H1 (cell line): ENCODE results near the gene EYA2. TPM values are rescaled to one million over a fixed set of nuclear protein-coding genes. Genes with fewer than 3 reads are reported as not detected.

ENCODE experiments used
- CTCF ChIA-PET: fragments of 300-600 bp; sonication (Branson Sonifier 250); formaldehyde crosslinking; loops from one replicate; lab custom pipeline; 2021; ENCODE audit not compliant: partially characterized antibody; lab: Charles Lee
- POLR2A ChIA-PET: fragments of 300-600 bp; sonication (Branson Sonifier 250); formaldehyde crosslinking; loops from one replicate; lab custom pipeline; 2021; ENCODE audit warnings: inconsistent platforms; ENCODE audit not compliant: partially characterized antibody; lab: Charles Lee
- DNase-seq, 2 experiments: peaks; one replicate each; pipeline versions ENCODE4 v3.0.0 to v3.0.0-alpha.2; 2010 to 2022; ENCODE audit warnings: low spot score in 2 of 2, low read depth in 1 of 2, mixed read lengths in 1 of 2
- FAIRE-seq: peaks from 2 replicates; lab custom pipeline; 2011; peaks lifted over from hg19 to GRCh38; lab: Jason Lieb, UNC
- H2AFZ ChIP-seq: 2 replicates; pipeline ENCODE4 v1.8.1; 2012; ENCODE audit warnings: low read length, inconsistent platforms
- H2AK5ac ChIP-seq: 2 replicates; pipeline ENCODE4 v1.6.1; 2013; ENCODE audit warnings: low read depth, low read length
- H2BK120ac ChIP-seq: replicated peaks from 2 replicates; pipeline ENCODE3; 2013; ENCODE audit warnings: low read depth, low read length, inconsistent platforms
- H2BK12ac ChIP-seq: 2 replicates; pipeline ENCODE4 v1.6.1; 2013; ENCODE audit warnings: low read depth, low read length
- H2BK15ac ChIP-seq: 2 replicates; pipeline ENCODE4 v1.6.1; 2013; ENCODE audit warnings: low read length
- H2BK20ac ChIP-seq: 2 replicates; pipeline ENCODE4 v1.6.1; 2013; ENCODE audit warnings: low read length
- H2BK5ac ChIP-seq: 2 replicates; pipeline ENCODE4 v1.6.1; 2013; ENCODE audit warnings: low read depth, low read length
- H3K14ac ChIP-seq: 2 replicates; pipeline ENCODE4 v1.6.1; 2013; ENCODE audit warnings: inconsistent platforms; ENCODE audit not compliant: insufficient read length
- H3K18ac ChIP-seq: 2 replicates; pipeline ENCODE4 v1.6.1; 2013; ENCODE audit warnings: low read length; ENCODE audit errors: extremely low read depth
- H3K23ac ChIP-seq: 2 replicates; pipeline ENCODE4 v1.6.1; 2013; ENCODE audit warnings: inconsistent platforms; ENCODE audit not compliant: insufficient read length
- H3K23me2 ChIP-seq: 2 replicates; pipeline ENCODE4 v1.6.1; 2013; ENCODE audit warnings: low read depth, low read length
- H3K27ac ChIP-seq: 2 replicates; pipeline ENCODE4 v1.6.1; 2011; ENCODE audit warnings: low read depth, low read length, inconsistent platforms
- H3K27me3 ChIP-seq, 4 experiments: replicated peaks in 1 of 4; 1 replicate in 1 of 4; 2 replicates in 3 of 4; pipeline versions ENCODE4 v1.6.1 to v1.8.1; 2011 to 2013; ENCODE audit warnings: low read length in 3 of 4, mild to moderate bottlenecking in 3 of 4, inconsistent platforms in 2 of 4, mixed read lengths in 2 of 4, moderate library complexity in 1 of 4; ENCODE audit not compliant: control insufficient read depth in 3 of 4, insufficient read depth in 3 of 4; ENCODE audit errors: extremely low read depth in 1 of 4
- H3K36me3 ChIP-seq, 4 experiments: 2 replicates each; pipeline versions ENCODE4 v1.6.1 to v1.8.1; 2011 to 2013; ENCODE audit warnings: mild to moderate bottlenecking in 4 of 4, low read length in 3 of 4, moderate library complexity in 2 of 4, control low read depth in 1 of 4, inconsistent platforms in 1 of 4; ENCODE audit not compliant: insufficient read depth in 4 of 4, control insufficient read depth in 2 of 4
- H3K4ac ChIP-seq: replicated peaks from 2 replicates; pipeline ENCODE3; 2013; ENCODE audit warnings: low read length, low read depth, mixed read lengths, inconsistent platforms; ENCODE audit not compliant: insufficient read length
- H3K4me1 ChIP-seq, 4 experiments: replicated peaks in 1 of 4; 1 replicate in 1 of 4; 2 replicates in 3 of 4; pipeline versions ENCODE4 v1.6.1 to v1.8.1; 2011 to 2013; ENCODE audit warnings: low read length in 3 of 4, inconsistent platforms in 2 of 4, mixed read lengths in 1 of 4; ENCODE audit not compliant: insufficient read depth in 4 of 4, control insufficient read depth in 3 of 4
- H3K4me2 ChIP-seq, 2 experiments: 2 replicates each; pipeline versions ENCODE4 v1.6.1 to v1.8.1; 2011 to 2013; ENCODE audit warnings: low read depth in 2 of 2, low read length in 2 of 2, control low read depth in 1 of 2, inconsistent platforms in 1 of 2, mild to moderate bottlenecking in 1 of 2; ENCODE audit not compliant: insufficient read depth in 1 of 2
- H3K4me3 ChIP-seq, 4 experiments: fragments of 200-600, 300-600 bp in 1 of 4; sonication (generic), shearing (Covaris generic), sonication (Bioruptor Twin) in 1 of 4; 2 replicates each; pipeline versions ENCODE4 v1.5.1 to v1.8.1; 2011 to 2016; ENCODE audit warnings: low read length in 4 of 4, low read depth in 3 of 4, control low read depth in 2 of 4, inconsistent platforms in 2 of 4, mild to moderate bottlenecking in 2 of 4, mixed read lengths in 1 of 4, moderate library complexity in 1 of 4; ENCODE audit not compliant: insufficient read depth in 2 of 4; ENCODE audit errors: extremely low read depth in 1 of 4
- H3K56ac ChIP-seq: replicated peaks from 2 replicates; pipeline ENCODE3; 2013; ENCODE audit warnings: low read depth, mild to moderate bottlenecking, mixed read lengths, low read length, inconsistent platforms; ENCODE audit not compliant: insufficient read length
- H3K79me1 ChIP-seq: 2 replicates; pipeline ENCODE4 v1.6.1; 2013; ENCODE audit warnings: low read depth, low read length, control low read depth
- H3K79me2 ChIP-seq, 2 experiments: 2 replicates each; pipeline versions ENCODE4 v1.6.1 to v1.8.1; 2012 to 2013; ENCODE audit warnings: low read length in 2 of 2, mild to moderate bottlenecking in 2 of 2, inconsistent platforms in 1 of 2; ENCODE audit not compliant: insufficient read depth in 2 of 2, control insufficient read depth in 1 of 2
- H3K9ac ChIP-seq, 4 experiments: replicated peaks in 1 of 4; 1 replicate in 1 of 4; 2 replicates in 3 of 4; pipeline versions ENCODE4 v1.6.1 to v1.8.1; 2011 to 2013; ENCODE audit warnings: low read depth in 3 of 4, low read length in 3 of 4, control low read depth in 2 of 4, mild to moderate bottlenecking in 2 of 4, moderate library complexity in 2 of 4, inconsistent platforms in 1 of 4; ENCODE audit errors: extremely low read depth in 1 of 4
- H3K9me3 ChIP-seq, 2 experiments: 2 replicates each; pipeline versions ENCODE4 v1.6.1 to v1.8.1; 2012 to 2013; ENCODE audit warnings: mild to moderate bottlenecking in 2 of 2, moderate library complexity in 2 of 2, control low read depth in 1 of 2, inconsistent platforms in 1 of 2, low read depth in 1 of 2, low read length in 1 of 2, mixed read lengths in 1 of 2; ENCODE audit not compliant: insufficient read depth in 2 of 2
- H4K20me1 ChIP-seq, 2 experiments: replicated peaks in 1 of 2; 2 replicates each; pipeline versions ENCODE3 to v1.8.1; 2011 to 2013; ENCODE audit warnings: inconsistent platforms in 2 of 2, low read length in 2 of 2, mild to moderate bottlenecking in 1 of 2; ENCODE audit not compliant: insufficient read depth in 2 of 2, control insufficient read depth in 1 of 2
- H4K5ac ChIP-seq: 2 replicates; pipeline ENCODE4 v1.6.1; 2013; ENCODE audit warnings: low read length, low read depth, mixed read lengths, inconsistent platforms; ENCODE audit not compliant: insufficient read length
- H4K8ac ChIP-seq: 2 replicates; pipeline ENCODE4 v1.8.0; 2013; ENCODE audit warnings: mild to moderate bottlenecking, moderate library complexity, low read length, inconsistent platforms; ENCODE audit not compliant: insufficient read depth; ENCODE audit errors: extremely low read depth
- H4K91ac ChIP-seq: replicated peaks from 2 replicates; pipeline ENCODE3; 2013; ENCODE audit warnings: low read length, mixed read lengths, inconsistent platforms; ENCODE audit not compliant: insufficient read length
- CHD2 ChIP-seq: IDR thresholded peaks from 2 replicates; pipeline ENCODE4 v1.6.1; 2012; ENCODE audit warnings: low read length, improper control_type of control experiment
- EGR1 ChIP-seq: IDR thresholded peaks from 2 replicates; pipeline ENCODE4 v1.6.1; 2011; ENCODE audit warnings: low read depth, low read length, borderline replicate concordance
- PHF8 ChIP-seq: fragments of 200-600 bp; sonication (generic); conservative IDR thresholded peaks from 2 replicates; pipeline ENCODE4 v1.7.1; 2012; ENCODE audit warnings: low read depth, mild to moderate bottlenecking, inconsistent platforms, low read length, moderate library complexity
- RXRA ChIP-seq: IDR thresholded peaks from 2 replicates; pipeline ENCODE4 v1.6.1; 2011; ENCODE audit warnings: low read depth, mild to moderate bottlenecking, low read length, moderate library complexity; ENCODE audit not compliant: insufficient read depth
- SUZ12 ChIP-seq: fragments of 200-600 bp; sonication (generic); IDR thresholded peaks from 2 replicates; pipeline ENCODE4 v1.6.1; 2012; ENCODE audit warnings: mild to moderate bottlenecking, inconsistent platforms, low read length, moderate library complexity, mixed read lengths
- WGBS, 2 experiments: shearing (Covaris generic) in 1 of 2; methylation state at CpG; one replicate each; pipeline versions ENCODE4 v1.1.6 to v1.1.7; 2013 to 2015; ENCODE audit warnings: low lambda C conversion rate in 2 of 2, mixed read lengths in 2 of 2, inconsistent platforms in 1 of 2, low coverage in 1 of 2, missing lambda C conversion rate in 1 of 2; ENCODE audit not compliant: insufficient replicate concordance in 2 of 2, insufficient coverage in 1 of 2, insufficient read length in 1 of 2; ENCODE audit errors: extremely low coverage in 1 of 2, missing lambda C conversion rate in 1 of 2; 5-methylcytosine and 5-hydroxymethylcytosine counted together
- polyA plus RNA-seq, 7 experiments: library from polyadenylated mRNA; depleted of rRNA in 3 of 7; stranded (reverse) in 5 of 7; unstranded in 2 of 7; fragments of >200 nt in 5 of 7; fragments of 200-250 nt in 2 of 7; gene quantifications; 1 replicate in 5 of 7; 2 replicates in 1 of 7; 4 replicates in 1 of 7; pipeline versions ENCODE4 v1.2.1 to v1.2.3, GENCODE V29; 2011 to 2013; ENCODE audit warnings: missing spikeins in 2 of 7, mixed read lengths in 2 of 7
- total RNA-seq: library from RNA; stranded (reverse); fragmentation: NEBNext Ultra II Directional; extraction: Animal tissue kit (Norgen Biotek cat#: 25700); gene quantifications from 2 replicates; pipeline ENCODE4 v1.2.1, GENCODE V29; 2021
- TF ChIP-seq, protein P1 (sequence below): IDR thresholded peaks from 2 replicates; pipeline ENCODE4 v1.6.1; 2012; ENCODE audit warnings: inconsistent platforms
- TF ChIP-seq, protein P2 (sequence below), 3 experiments: IDR thresholded peaks; 1 replicate in 2 of 3; 2 replicates in 1 of 3; pipeline versions ENCODE4 v1.5.1 to v1.6.1; 2011; ENCODE audit warnings: low read length in 3 of 3, mild to moderate bottlenecking in 3 of 3, inconsistent platforms in 2 of 3, low read depth in 1 of 3, moderate library complexity in 1 of 3; ENCODE audit not compliant: insufficient read depth in 1 of 3; ENCODE audit errors: control extremely low read depth in 1 of 3

EYA2 gene
- total and polyA plus RNA-seq, 2 of the 8 experiments (the other 6 are each of a cell fraction or from before 2014, with no cell fraction given) = 1.6 to 1.7 TPM

DNA sequence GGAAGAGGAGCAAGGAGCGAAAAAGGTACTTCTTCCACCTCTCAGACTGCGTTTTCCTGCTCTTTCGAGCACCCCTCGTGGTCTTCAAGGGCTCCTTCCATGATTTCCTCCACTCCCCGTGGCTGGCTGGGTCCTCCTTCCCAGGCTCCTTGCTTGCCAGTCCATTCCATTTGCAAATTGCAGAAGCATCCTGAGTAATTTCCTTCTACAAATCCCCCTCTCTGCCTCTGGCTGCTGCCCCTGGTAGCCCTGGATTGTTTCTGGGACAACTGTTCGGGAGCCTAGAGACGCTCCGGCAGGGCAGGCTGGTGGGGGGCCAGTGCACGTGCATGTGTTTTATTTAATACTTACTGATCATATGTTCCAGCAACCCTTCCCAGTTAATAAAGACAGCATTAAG lies 288.7 kb downstream of the EYA2 start:
- no peak overlapping the region for H3K4me2 ChIP-seq
- CTCF ChIA-PET = interaction anchor here (0.6 to 1.5 kb wide), 5 partner anchors 11 to 225 kb away, joined by 3 to 7 read pairs (median 3); no protein-coding TSS in a partner anchor
- H3K9ac ChIP-seq = no peak overlapping the region
- H3K27ac ChIP-seq = no peak overlapping the region
- no peak overlapping the region for H3K14ac ChIP-seq
- H3K79me2 ChIP-seq = no peaks in the 10 kb centered on the region
- H2AK5ac ChIP-seq = no peak overlapping the region
- H3K79me1 ChIP-seq = no peaks in the 10 kb centered on the region
- no peak overlapping the region for H2AFZ ChIP-seq
- H2BK20ac ChIP-seq = no peak overlapping the region
- no peaks in the 10 kb centered on the region; a peak in 1 of 7 replicates for H3K27me3 ChIP-seq
- no peak overlapping the region for H4K91ac ChIP-seq
- H3K23me2 ChIP-seq = peaks cover 6% of the 10 kb centered on the region; the same call in 1 of the 2 replicates
- H2BK15ac ChIP-seq = no peak overlapping the region
- H4K5ac ChIP-seq = no peak overlapping the region
- H4K20me1 ChIP-seq = no peaks in the 10 kb centered on the region
- H4K8ac ChIP-seq = no peak overlapping the region
- 86% methylated on average over 9 of the region's 9 CpGs; no CpG with 5 or more reads in 1 of the 2 experiments for WGBS, 2 experiments
- H3K4me1 ChIP-seq = peaks cover 0 to 2% (median 0%) of the 10 kb centered on the region in 4 experiments; a peak in 1 of 7 replicates
- POLR2A ChIA-PET = interaction anchor here (0.5 kb wide), 1 partner anchor 40 kb away, joined by 3 read pairs; no protein-coding TSS in a partner anchor
- FAIRE-seq = no peak
- no peak overlapping the region for H3K4ac ChIP-seq
- no peaks in the 10 kb centered on the region for H3K9me3 ChIP-seq
- H3K4me3 ChIP-seq = no peak overlapping the region
- no peak overlapping the region for H3K18ac ChIP-seq
- no peak for DNase-seq
- no peak overlapping the region for H3K56ac ChIP-seq
- H2BK12ac ChIP-seq = no peak overlapping the region
- H2BK5ac ChIP-seq = no peak overlapping the region
- no peak overlapping the region for H2BK120ac ChIP-seq
- H3K36me3 ChIP-seq = no peaks in the 10 kb centered on the region
- no peak overlapping the region for H3K23ac ChIP-seq
- TF ChIP-seq SUZ12 (no peak), EGR1 (no peak), PHF8 (no peak), RXRA (no peak), CHD2 (no peak)
- TF ChIP-seq, protein P1, sequence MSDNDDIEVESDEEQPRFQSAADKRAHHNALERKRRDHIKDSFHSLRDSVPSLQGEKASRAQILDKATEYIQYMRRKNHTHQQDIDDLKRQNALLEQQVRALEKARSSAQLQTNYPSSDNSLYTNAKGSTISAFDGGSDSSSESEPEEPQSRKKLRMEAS = no peak
- TF ChIP-seq, protein P2, sequence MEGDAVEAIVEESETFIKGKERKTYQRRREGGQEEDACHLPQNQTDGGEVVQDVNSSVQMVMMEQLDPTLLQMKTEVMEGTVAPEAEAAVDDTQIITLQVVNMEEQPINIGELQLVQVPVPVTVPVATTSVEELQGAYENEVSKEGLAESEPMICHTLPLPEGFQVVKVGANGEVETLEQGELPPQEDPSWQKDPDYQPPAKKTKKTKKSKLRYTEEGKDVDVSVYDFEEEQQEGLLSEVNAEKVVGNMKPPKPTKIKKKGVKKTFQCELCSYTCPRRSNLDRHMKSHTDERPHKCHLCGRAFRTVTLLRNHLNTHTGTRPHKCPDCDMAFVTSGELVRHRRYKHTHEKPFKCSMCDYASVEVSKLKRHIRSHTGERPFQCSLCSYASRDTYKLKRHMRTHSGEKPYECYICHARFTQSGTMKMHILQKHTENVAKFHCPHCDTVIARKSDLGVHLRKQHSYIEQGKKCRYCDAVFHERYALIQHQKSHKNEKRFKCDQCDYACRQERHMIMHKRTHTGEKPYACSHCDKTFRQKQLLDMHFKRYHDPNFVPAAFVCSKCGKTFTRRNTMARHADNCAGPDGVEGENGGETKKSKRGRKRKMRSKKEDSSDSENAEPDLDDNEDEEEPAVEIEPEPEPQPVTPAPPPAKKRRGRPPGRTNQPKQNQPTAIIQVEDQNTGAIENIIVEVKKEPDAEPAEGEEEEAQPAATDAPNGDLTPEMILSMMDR (IDR thresholded peaks at IDR 0.05; ENCODE audit: control extremely low read depth in 1 of 3, insufficient read depth in 1 of 3, low read depth in 1 of 3, low read length in 3 of 3) = no peak
